ENCODE results near the gene HEXIM1.
A peak's percentile ranks its signal among the peaks of the same experiment; 100 is the strongest.
"Not testable (repeated sequence)": the region's sequence is repeated elsewhere in the genome, so short reads cannot be mapped to it uniquely, and the experiment has no call there.

Gene HEXIM1

DNA sequence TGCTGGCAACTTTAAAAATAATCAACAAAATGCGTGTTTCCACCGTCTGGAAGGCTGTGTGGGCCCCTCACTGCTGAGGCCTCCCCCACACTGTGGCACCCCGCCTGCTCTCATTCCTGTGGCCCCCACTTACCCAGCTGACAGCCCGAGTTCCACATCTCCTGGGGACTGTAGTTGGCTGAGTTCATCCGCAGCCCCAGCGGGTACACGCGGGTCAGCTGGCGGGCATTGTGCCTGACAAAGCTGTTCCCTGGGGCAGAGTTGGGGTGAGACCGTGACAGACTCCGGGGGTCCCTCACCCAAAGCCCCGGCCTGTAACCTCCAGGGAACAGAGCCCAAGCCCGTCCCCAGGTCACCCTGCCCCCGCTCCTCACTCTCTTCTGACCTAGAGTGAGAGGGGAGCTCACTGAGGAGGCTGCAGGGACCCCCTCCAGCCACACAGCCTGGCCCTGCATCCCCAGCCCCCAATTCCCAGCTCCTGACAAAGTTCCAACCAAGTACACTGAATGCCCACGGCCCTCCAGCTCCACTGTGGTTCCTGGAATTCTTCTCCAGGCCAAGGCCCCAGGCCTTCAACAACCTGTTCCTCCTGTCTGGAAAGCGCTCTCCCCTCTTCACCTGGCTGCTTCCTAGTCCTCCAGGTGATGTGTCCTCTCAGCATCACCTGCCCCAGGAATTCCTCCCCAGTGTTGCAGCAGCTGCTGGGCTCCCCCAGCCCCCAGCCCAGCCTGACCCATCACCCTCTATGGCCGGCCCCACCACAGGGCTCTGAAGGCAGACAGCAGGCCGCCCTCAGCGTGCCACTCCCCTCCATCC, 34.0 kb upstream of the HEXIM1 start:
- DNase-seq: no peak

GRCh38 chr17:45115015-45115625, 33.2 kb upstream of the HEXIM1 start:
- no peak for DNase-seq

DNA sequence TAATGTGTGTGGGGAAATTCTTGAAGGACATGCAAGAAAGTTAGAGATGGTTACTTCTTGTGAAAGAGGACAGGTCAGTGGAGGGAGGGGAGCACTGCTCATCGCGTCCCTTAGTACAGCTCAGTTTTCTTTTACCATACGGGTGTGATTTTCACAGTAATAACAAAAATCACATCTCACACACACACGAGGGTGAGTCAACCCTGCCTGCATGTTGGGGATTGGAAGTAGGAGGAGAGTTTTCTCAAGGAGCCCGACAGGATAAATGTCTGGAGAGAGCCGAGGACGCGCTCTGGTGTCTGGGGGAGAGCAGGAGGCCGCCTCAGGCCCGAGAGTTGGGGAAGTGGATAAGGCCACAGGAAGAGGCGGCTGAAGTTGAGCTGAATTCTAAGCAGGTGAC, 32.4 kb upstream of the HEXIM1 start:
- DNase-seq: no peak

DNA sequence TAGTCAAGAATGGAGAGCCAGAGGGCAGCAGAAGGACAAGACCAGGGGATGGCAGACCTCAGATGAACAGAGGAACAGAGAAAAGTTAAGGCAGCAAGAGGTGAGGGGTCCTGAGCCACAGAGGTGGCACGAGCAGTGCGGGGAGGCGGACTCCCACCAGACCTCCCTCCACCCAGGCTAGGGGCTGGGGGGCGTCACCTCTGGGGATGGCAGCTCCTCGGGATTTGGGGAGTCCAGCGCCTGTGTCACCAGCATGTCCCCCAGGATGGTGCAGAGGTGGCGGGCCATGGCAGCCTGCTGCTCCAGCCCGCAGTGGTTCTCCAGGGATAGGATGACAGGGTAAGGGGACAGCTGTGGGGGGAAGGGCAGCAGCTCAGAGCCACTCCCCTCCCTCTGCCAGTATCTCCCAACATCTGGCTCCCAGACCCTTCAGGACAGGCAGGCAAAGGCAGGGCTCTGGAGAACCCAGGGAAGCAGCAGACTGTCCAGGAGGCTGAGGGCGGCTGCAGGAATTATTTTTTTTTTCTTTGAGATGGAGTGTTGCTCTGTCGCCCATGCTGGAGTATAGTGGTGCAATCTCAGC, 31.8 kb upstream of the HEXIM1 start:
- no peak for DNase-seq

DNA sequence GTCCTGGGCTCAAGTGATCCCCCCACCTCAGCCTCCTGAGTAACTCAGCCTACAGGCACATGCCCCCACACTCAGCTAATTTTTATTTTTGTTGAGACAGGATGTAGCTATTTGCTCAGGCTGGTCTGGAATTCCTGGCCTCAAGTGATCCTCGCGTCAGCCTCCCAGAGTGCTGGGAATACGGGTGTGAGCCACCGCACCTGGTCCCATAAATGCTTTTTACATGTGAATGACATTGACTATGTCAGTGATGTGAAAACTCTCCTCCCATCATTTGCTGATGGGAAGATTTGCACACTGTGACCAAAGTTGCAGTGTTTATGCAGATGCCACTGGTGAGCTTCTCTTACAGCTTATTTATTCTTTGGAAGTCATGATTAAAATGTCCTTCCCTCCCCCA, 30.9 kb upstream of the HEXIM1 start:
- no peak for DNase-seq

- DNase-seq: no peak
Observed at GRCh38 chr17:45117848-45118646, 30.2 kb upstream of the HEXIM1 start.

DNA sequence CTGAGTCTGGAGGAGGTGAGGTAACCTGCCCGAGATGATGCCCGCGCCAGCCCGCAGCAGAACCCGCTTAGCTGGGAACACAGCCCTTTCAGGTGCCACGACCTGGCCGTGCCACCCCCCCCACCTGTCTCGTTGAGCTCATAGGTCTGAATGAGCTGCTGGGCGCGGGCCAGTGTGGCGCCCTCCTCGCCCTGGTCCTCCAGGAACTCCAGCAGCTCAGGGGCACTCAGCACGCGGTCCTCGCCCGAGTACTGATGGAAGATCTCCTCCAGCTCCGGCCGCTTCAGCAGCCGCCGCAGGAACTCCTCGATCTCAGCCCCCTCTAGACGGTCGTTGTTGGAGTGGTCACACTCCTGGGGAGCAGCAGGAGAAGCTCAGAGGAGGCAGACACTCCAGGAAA, 29.6 kb upstream of the HEXIM1 start:
- no peak for DNase-seq

GRCh38 chr17:45119964-45120363, 28.3 kb upstream of the HEXIM1 start:
- no peak for DNase-seq

DNA sequence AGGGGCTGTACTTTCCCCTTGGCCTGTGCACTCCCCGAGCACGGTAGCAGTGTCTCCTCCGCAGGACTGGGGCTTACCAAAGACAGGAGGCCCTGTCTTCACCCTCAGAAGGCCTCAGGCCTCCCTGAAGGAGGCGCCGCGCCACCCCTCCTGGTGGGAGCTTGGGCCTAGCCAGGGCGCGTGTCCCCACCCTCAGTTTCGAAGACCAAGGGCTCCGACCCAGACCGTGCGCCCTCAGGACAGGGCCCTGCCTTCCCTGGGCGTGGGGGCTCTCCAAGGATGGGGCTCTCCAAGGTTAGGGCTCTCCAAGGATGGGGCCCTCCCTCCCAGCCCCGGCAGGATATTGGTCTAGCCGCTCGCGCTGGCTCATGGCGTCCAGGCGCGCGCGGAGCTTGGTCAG, 27.7 kb upstream of the HEXIM1 start:
- no peak for DNase-seq

DNA sequence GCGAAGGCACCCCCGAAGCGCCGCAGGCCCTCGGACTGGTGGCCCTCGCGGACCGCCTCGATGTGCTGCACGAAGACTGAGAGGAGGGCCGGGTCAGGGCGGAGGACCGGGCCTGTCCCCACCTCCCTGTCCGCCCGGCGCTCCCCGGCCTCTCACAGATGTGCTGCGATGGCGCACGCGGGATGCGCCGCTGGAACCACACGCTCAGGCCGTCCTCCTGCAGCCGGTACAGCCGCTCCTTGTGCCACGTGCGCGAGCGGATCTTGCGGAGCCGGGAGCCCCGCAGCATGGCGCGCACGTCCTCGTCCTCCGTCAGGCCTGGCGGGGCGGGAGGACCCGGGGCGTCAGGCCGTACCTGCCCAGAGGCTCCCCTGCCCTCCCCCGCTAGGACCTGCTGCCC, 27.2 kb upstream of the HEXIM1 start:
- DNase-seq: no peak

DNA sequence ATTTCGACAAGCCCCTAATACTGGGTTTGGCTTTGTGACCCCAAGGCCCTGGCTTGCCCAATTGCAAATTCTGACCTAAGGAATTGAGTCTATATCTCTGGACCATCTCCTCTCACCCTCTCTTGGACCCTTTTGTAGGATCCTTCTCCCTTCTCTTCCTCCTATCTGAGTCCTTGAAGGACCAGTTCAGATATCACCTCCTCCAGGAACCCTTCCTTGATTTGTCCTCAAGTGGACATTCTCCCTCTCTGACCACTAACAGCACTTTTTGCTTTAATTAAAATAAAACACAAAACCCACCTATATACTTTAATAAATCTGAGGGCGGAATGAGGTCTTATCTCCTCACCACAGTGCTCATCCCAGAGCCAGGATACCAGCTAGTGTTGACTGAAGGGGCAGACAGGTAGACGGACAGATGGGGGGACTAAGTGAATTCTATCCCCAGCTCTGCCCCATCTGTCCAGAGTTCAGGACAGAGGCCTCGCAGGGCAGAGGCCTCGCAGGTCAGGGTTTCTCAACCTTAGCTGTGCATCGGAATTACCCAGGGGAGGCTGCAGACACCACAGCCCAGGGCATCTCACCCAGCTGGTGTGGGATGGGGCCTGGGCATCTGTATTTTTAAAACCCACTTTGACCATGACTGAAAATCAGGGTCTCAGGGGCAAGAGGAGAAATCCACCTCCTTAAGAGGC, 25.1 kb upstream of the HEXIM1 start:
- DNase-seq: no peak

GRCh38 chr17:45123930-45124796, 24.1 kb upstream of the HEXIM1 start:
- DNase-seq: peak; percentile 92

GRCh38 chr17:45124797-45125122, 23.5 kb upstream of the HEXIM1 start:
- DNase-seq: not testable (repeated sequence)

DNA sequence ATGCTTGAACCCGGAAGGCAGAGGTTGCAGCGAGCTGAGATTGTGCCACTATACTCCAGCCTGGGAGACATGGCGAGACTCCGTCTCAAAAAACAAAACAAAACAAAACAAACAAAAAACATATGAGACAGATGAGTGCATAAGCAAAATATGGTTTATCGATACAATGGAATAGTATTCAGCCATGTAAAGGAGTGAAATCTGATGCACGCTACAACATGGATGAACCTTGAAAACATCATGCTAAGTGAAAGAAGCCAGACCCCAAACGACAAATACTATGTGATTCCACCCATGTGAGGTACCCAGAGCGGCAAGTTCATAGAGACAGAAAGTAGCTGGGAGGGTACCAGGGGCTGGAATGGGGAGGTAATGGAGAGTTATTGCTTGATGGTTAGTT, 22.8 kb upstream of the HEXIM1 start:
- no peak for DNase-seq

- DNase-seq: no peak
Observed at GRCh38 chr17:45127207-45127547, 21.1 kb upstream of the HEXIM1 start.

DNA sequence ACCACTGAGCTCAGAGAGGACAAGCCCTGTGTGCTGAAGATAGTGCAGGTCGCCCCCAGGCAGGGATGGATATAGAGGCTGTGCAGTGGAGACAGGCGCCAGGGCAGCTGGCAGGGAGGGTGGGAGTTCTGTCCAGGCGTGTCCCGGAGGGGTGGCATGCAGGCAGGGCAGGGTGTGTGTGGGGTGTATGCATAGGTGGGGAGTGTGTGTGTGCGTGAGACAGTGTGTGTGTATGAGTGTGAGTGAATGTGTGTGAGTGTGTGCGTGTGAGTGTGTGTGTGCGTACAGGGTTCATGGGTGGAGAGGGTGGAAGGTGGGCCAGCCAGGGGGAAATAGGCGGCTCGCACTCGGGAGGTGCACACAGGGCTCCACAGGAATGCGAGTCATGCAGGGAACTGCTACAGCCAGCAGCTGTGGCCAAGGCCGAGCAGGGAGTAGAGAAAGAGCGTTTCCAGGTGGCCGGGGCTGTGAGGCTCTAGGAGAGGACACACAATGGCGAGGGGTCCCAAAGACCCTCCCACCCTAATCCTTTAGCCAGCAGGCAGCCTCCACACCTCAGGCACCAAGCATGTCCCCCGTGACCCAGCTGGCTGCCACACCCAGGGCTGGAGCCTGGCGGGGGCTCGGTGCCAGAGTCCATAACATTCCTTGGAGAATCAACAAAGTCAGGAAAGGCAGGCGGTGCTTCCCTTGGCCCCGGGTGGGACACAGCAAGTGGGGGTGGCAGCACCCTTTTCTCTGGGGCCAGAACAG, 20.6 kb upstream of the HEXIM1 start:
- peak; percentile 80 for DNase-seq

- no peak for DNase-seq
Observed at GRCh38 chr17:45128331-45128730, 19.9 kb upstream of the HEXIM1 start.

GRCh38 chr17:45128989-45129388, 19.3 kb upstream of the HEXIM1 start:
- no peak for DNase-seq

- no peak for DNase-seq
Observed at GRCh38 chr17:45129426-45129939, 18.8 kb upstream of the HEXIM1 start.

DNA sequence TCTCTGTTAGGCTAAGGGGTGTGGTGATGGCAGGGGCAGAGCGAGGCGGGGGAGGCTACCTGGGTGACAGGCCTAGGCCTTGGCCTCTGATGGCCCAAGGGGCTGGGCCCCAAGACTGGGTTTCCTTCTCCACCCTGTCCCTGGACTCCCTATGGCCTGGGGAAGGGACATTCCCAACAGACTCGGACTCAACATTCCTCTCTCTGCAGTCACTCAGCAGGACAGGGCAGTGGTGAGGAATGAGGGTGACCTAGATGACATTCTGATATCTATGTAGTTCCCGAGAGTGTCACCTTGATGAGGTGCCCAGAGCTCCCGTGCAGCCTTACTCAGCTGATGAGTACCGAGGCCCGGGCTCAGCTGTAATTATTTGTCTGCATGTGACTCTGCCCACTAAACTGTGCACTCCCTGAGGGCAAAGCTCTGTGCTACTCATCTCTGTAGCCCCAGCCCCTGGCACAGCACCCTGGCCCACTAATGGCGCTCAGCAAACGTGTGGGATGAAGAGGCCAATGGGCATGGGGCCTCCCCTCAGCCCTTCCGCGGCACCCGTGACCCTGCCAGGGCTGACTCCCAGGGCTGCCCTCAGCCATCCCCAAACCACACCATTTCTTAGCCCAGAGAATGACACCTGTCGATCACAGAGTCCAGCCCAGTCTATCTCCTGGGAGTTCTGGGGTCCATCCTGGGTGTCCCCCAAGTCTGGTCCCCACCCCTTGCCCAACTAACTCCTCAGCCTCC, 18.2 kb upstream of the HEXIM1 start:
- no peak for DNase-seq

Measured in NCI-H226 (cell line).